Activated effector memory CD4-positive, alpha-beta T cell treated with Interleukin-2 at 50 U/mL for 16 hours (primary cell): ENCODE measurements around the gene CMSS1.

Source experiments
- DNase-seq: peaks from one replicate; pipeline ENCODE4 v3.0.0-alpha.2; 2020

The CMSS1 gene

DNA sequence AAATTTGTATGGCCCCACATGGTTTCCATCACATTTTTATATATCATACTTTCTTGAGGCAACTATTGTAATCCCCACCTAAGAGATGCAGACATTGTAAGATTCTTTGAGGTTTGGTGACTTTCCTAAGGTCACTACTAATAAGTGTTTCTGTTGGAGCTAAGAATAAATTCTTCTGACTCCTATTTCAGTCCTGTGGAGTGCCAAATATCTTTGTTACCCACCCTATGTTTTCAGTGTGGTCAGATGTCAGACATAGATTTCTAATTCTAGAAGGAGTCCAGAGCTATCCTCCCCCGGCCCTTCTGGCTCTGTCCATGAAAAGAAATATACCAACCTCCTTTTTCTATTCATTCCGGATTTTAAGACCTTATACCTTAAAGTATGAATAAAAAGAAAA, 342.9 kb downstream of the CMSS1 start:
- no peak for DNase-seq

GRCh38 chr3:100163787-100164186, 346.1 kb downstream of the CMSS1 start:
- no peak for DNase-seq

- no peak for DNase-seq
Measured at GRCh38 chr3:100164743-100165142, 347.1 kb downstream of the CMSS1 start.

GRCh38 chr3:100165926-100166550, 348.4 kb downstream of the CMSS1 start:
- no peak for DNase-seq

DNA sequence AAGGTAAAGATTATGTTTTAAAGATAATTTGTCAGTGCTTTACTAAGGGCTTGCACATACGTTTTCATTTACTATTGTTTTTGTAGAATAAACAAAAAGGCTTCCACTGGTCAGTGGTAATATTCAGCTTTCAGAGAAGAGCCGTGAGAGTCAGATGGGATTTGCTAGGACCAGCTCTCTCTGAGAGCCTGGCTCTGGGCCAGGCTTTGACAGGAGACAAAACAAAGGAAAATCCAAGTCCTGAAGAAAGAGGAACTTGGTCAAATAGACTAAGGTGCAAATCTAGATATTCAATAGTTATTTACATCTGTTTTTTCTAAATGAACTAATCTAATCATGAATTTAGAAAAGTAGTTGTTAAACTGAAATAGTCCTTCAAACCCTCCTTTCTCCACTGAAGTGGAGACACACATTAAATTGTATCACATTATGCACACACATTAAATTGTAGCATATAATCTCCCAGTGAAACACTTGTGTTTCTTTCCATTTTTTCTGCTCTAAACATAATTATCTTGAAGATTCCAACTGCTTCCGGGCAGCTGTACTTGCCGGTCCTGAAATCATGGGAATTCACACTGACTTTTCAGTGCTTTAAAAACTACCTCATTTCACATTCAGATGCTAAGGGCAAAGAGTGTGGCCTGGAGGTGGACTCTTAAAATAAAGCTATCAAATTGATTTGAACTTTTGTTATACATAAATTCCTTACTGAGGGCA, 351.7 kb downstream of the CMSS1 start:
- DNase-seq = no peak

- no peak for DNase-seq
Measured at GRCh38 chr3:100170486-100170885, 352.8 kb downstream of the CMSS1 start.

GRCh38 chr3:100171211-100171914, 353.7 kb downstream of the CMSS1 start:
- DNase-seq = no peak

GRCh38 chr3:100173961-100174360, 356.3 kb downstream of the CMSS1 start:
- DNase-seq = no peak

DNA sequence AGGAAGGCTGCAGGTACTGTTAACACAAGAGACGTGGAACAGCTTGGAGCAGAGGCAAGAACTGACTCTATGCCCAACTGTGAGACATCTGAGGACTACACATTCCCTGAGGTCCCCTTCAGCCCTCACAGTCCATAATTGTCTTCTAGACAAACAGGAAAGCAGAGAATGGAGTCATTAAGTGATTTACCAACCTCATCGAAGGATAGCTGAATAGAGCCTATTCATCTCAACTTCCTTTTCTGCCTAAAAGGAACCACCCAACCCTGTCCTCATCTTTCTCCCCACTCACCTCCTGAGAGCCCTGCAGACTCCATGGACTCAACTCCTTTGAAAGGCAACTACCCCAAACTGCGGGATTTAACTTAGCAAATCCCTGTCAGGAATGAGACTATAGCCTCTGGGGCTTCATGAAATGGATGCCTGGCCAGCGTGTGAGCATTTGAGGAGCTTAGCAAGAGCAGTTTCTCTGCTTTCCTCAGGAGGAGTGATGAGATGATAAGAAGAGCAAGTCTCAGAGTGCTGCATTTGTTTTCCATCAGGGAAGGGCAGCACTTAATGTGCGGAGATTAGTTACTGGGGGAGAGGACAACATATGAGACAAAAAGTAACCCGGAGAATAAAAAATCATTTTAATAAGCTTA, 358.1 kb downstream of the CMSS1 start:
- DNase-seq = no peak

DNA sequence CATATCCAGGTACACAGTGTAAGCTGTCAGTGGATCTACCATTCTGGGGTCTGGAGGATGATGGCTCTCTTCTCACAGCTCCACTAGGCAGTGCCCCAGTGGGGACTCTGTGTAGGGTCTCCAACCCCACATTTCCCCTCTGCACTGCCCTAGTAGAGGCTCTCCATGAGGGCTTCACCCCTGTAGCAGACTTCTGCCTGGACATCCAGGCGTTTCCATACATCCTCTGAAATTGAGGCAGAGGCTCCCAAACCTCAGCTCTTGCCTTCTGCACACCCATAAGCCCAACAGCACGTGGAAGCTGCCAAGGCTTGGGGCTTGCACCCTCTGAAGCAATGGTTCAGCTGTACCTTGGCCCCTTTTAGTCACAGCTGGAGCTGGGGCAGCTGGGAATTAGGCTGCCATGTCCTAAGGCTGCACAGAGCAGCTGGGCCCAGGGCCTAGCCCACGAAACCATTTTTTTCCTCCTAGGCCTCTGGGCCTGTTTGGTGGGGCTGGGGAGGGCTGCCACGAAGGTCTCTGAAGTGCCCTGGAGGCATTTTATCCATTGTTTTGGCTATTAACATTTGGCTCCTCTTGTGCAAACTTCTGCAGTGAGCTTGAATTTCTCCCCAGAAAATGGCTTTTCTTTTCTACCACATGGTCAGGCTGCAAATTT, 362.2 kb downstream of the CMSS1 start:
- no peak for DNase-seq

DNA sequence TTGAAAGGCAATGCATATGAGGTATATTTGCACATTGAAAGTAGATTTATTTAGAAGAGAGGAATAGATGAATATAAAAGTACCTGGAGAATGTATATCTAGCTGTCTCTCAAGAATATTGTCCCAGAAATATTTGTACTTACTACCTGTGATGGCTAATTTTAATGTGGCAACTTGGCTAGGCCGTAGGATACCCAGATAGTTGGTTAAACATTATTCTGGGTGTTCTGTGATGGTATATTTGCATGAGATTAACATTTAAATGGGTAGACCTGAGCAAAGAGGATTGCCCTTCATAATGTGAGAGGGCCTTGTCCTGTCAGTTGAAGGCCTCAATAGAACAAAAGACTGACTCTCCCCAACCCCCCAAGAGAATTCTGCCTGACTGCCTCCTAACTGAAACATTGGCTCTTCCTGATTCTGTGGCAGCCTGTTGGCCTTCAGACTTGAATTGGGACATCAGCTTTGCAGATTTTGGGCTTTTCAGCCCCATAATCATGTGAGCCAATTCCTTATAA, 366.0 kb downstream of the CMSS1 start:
- no peak for DNase-seq

- DNase-seq = no peak
Measured at GRCh38 chr3:100184948-100185570, 367.4 kb downstream of the CMSS1 start.

DNA sequence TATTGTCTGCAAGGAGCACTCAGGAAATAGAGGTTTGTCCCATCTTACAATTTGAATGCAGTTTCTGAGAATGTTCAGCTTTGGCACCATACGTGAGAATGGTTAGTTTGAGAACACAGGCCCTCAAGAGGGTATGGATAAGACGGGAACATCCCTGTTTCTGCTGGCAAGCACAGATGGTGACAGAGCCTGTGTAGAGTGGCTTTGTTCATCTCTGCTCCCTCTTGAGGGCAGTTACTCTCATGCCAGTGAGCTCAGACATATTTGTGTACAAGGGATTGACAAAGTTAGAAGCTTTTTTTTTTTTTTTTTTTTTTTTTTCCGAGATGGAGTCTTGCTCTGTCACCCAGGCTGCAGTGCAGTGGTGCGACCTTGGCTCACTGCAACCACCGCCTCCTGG, 368.2 kb downstream of the CMSS1 start:
- DNase-seq = no peak

DNA sequence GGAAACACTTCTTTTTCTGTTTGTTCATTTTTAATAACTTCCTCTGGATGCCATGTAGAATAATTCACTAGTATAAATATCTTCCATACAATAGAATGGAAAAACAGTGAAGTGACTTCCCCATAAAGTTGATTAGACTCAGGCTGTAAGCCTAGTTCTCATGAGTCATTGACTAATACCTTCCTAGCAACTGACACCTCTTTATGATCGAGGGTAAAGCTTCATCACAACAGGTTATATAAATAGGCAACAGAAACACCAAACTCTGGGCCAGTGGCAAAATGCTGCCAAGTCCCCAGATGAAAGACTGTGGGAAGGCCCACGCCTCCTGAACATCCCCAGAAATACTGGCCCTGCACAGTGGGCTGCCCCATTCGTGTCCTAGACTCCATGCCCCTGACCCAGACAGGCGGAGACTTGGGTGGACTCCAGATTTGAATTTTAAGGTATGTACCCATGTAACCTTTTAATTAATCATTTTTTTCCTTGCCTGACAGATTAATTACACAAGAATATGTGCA, 371.8 kb downstream of the CMSS1 start:
- DNase-seq = no peak

DNA sequence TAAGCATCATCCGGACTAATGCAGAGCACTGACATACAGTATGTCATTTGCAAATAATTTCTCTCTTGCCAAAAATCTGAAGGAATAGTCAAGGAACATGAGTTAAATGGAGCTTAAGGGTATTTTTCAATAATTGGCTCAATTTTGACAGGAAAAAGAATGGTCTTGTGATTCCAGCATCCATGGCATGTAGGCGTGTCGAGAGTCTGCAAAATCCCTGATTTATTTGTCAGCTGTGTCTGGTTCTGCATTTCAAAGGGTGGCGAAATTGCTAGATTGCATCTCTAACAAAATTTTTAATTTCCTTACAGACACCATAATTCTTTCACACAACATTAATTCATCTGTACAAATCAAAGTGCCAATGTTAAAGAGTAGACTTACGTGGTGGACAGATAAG, 377.7 kb downstream of the CMSS1 start:
- DNase-seq = no peak

GRCh38 chr3:100197876-100198275, 380.2 kb downstream of the CMSS1 start:
- DNase-seq = no peak

DNA sequence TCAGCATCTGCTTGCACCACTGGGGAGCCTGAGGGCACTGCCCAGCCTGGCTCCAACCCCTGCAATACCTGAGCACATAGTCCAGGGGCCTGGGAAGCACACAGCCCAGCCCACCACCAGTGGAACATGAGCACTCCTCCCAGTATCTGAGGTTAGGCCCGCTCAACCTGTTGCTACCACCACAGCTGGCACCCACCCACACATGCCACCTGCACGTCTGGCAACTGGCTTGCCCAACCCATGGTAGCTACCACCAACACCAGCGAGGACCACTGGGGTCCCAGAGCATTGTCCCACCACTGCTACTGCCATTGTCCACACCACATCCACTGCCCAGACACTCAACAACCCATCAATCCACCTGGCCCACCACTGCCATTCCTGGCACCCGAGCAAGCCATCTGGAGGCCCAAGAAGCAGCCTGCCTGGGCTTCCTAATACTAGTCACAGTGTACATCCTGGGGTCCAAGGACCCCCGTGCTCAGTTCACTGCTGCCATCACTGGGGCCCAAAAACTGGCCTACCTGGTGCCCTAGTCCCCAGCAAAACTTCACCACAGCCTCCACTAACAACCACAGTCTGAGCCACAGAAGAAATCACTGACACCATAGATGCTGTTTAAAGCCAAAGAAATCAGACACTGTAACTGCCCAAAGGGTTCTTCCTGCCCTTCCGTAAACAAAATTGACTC, 381.1 kb downstream of the CMSS1 start:
- no peak for DNase-seq

DNA sequence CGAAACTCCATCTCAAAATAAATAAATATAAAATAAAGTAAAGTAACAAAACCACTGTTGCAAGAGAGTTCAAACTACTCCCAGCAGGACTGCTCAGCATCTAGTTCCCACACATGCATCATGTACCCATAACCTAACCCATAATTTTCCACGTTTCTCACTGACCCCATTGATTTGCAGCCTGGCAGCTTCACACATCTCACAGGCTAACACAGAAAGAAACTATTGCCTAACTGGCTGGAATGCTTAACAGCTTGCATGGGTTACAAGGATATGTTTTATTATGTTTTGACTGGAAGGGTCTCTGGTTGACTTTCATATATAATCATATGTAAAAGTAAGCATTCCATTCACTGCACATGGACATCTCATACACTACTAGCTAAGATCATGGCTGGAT, 387.5 kb downstream of the CMSS1 start:
- no peak for DNase-seq

GRCh38 chr3:100206687-100207086, 389.0 kb downstream of the CMSS1 start:
- no peak for DNase-seq

GRCh38 chr3:100207886-100208285, 390.2 kb downstream of the CMSS1 start:
- DNase-seq = no peak

DNA sequence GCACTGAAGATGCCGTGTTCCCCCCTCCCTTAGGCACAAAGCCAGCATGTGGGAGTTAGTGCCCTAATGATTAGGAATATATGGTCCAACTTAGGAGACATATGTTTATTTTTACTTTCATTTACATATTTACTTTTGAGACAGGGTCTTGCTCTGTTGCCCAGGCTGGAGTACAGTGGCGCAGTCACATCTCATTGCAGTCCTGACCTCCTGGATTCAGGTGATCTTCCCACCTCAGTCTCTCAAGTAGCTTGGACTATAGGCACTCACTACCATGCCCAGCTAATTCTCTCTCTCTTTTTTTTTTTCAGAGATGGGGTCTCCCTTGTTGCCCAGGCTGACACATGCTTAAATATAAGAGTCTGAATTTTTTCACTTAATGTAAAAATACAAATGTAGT, 391.5 kb downstream of the CMSS1 start:
- no peak for DNase-seq
